Liver (tissue), 9 donors: ENCODE measurements around the gene MYO15A. TPM values are rescaled to one million over a fixed set of nuclear protein-coding genes. Genes with fewer than 3 reads are reported as not detected.

Source experiments
- DNase-seq: peaks from one replicate; pipeline ENCODE4 v3.0.0-alpha.2; 2017; ENCODE audit warnings: low spot score
- H3K27ac ChIP-seq, 2 donors: one replicate each; pipeline ENCODE4 v1.7.0; 2013; ENCODE audit warnings: inconsistent platforms in 2 of 2, low read length in 2 of 2, control low read depth in 1 of 2, low read depth in 1 of 2, mild to moderate bottlenecking in 1 of 2
- H3K27me3 ChIP-seq, 4 donors: one replicate each; pipeline versions ENCODE4 v1.6.1 to v1.7.0; 2013; ENCODE audit warnings: low read length in 3 of 4, inconsistent platforms in 1 of 4, mild to moderate bottlenecking in 1 of 4, moderate library complexity in 1 of 4; ENCODE audit not compliant: control insufficient read depth in 4 of 4, insufficient read depth in 4 of 4
- H3K36me3 ChIP-seq, 4 donors: one replicate each; pipeline versions ENCODE4 v1.6.1 to v1.7.0; 2013; ENCODE audit warnings: low read length in 3 of 4, mild to moderate bottlenecking in 3 of 4, low read depth in 1 of 4, moderate library complexity in 1 of 4; ENCODE audit not compliant: control insufficient read depth in 4 of 4, insufficient read depth in 3 of 4
- H3K4me1 ChIP-seq, 4 donors: one replicate each; pipeline versions ENCODE4 v1.6.1 to v1.7.0; 2013; ENCODE audit warnings: low read length in 3 of 4, mild to moderate bottlenecking in 3 of 4, moderate library complexity in 1 of 4; ENCODE audit not compliant: control insufficient read depth in 4 of 4, insufficient read depth in 4 of 4
- H3K4me3 ChIP-seq, 3 donors: one replicate each; pipeline versions ENCODE4 v1.6.1 to v1.7.0; 2013; ENCODE audit warnings: low read length in 3 of 3, control low read depth in 1 of 3, low read depth in 1 of 3, mild to moderate bottlenecking in 1 of 3
- H3K9ac ChIP-seq, 2 donors: one replicate each; pipeline ENCODE4 v1.7.0; 2013; ENCODE audit warnings: low read length in 2 of 2, mild to moderate bottlenecking in 2 of 2, moderate library complexity in 2 of 2, control low read depth in 1 of 2, low read depth in 1 of 2
- H3K9me3 ChIP-seq, 4 donors: one replicate each; pipeline versions ENCODE4 v1.6.1 to v1.7.0; 2013; ENCODE audit warnings: low read length in 3 of 4; ENCODE audit not compliant: control insufficient read depth in 4 of 4
- EGR1 ChIP-seq, 2 donors: IDR thresholded peaks; 2 replicates each; pipeline ENCODE4 v1.6.1; 2016 to 2018; ENCODE audit warnings: antibody characterized with exemption in 2 of 2, low read depth in 2 of 2
- FOXA1 ChIP-seq: IDR thresholded peaks from 2 replicates; pipeline ENCODE4 v1.6.1; 2016; ENCODE audit warnings: antibody characterized with exemption
- FOXA2 ChIP-seq: IDR thresholded peaks from 2 replicates; pipeline ENCODE4 v1.6.1; 2016; ENCODE audit warnings: antibody characterized with exemption
- GABPA ChIP-seq, 2 donors: IDR thresholded peaks in 1 of 2; conservative IDR thresholded peaks in 1 of 2; 2 replicates each; pipeline ENCODE4 v1.6.1; 2016; ENCODE audit warnings: antibody characterized with exemption in 2 of 2, mild to moderate bottlenecking in 1 of 2, moderate library complexity in 1 of 2
- HNF4A ChIP-seq, 2 donors: conservative IDR thresholded peaks; 2 replicates each; pipeline ENCODE4 v1.6.1; 2016; ENCODE audit warnings: antibody characterized with exemption in 2 of 2, mild to moderate bottlenecking in 2 of 2
- HNF4G ChIP-seq: IDR thresholded peaks from 2 replicates; pipeline ENCODE4 v1.6.1; 2016; ENCODE audit warnings: antibody characterized with exemption
- JUND ChIP-seq, 2 donors: IDR thresholded peaks; 2 replicates each; pipeline ENCODE4 v1.6.1; 2016; ENCODE audit warnings: antibody characterized with exemption in 2 of 2
- RAD21 ChIP-seq, 2 donors: IDR thresholded peaks; 2 replicates each; pipeline ENCODE4 v1.6.1; 2016; ENCODE audit warnings: antibody characterized with exemption in 2 of 2, mild to moderate bottlenecking in 2 of 2
- RXRA ChIP-seq, 2 donors: IDR thresholded peaks; 2 replicates each; pipeline ENCODE4 v1.6.1; 2017 to 2018; ENCODE audit warnings: antibody characterized with exemption in 2 of 2, mild to moderate bottlenecking in 1 of 2
- SP1 ChIP-seq: IDR thresholded peaks from 2 replicates; pipeline ENCODE4 v1.6.1; 2018; ENCODE audit warnings: antibody characterized with exemption, mild to moderate bottlenecking
- TAF1 ChIP-seq: conservative IDR thresholded peaks from 2 replicates; pipeline ENCODE4 v1.6.1; 2016; ENCODE audit warnings: antibody characterized with exemption, mild to moderate bottlenecking
- YY1 ChIP-seq: IDR thresholded peaks from 2 replicates; pipeline ENCODE4 v1.6.1; 2016; ENCODE audit warnings: antibody characterized with exemption, mild to moderate bottlenecking
- WGBS: extraction: QIAGEN DNeasy Blood & Tissue Kit; methylation state at CpG from one replicate; pipeline ENCODE4 v1.1.7; 2013; 5-methylcytosine and 5-hydroxymethylcytosine counted together
- polyA plus RNA-seq, 2 donors: library from polyadenylated mRNA; stranded (reverse) in 1 of 2; unstranded in 1 of 2; fragments of 200-250 nt in 1 of 2; fragments of >200 nt in 1 of 2; fragmentation: Nextera tagmentation in 1 of 2; extraction: Ambion mirVana in 1 of 2; gene quantifications; one replicate each; pipeline versions ENCODE4 v1.2.1 to v1.2.3, GENCODE V29; 2013 to 2015
- total RNA-seq, 2 donors: library from RNA; depleted of rRNA; stranded (reverse); fragments of >200 nt; gene quantifications; one replicate each; pipeline ENCODE4 v1.2.3, GENCODE V29; 2014
- TF ChIP-seq, protein P1 (sequence below): IDR thresholded peaks from 2 replicates; pipeline ENCODE4 v1.6.1; 2016; ENCODE audit warnings: antibody characterized with exemption
- TF ChIP-seq, protein P2 (sequence below): fragments of 150-350 bp; IDR thresholded peaks from 2 replicates; pipeline ENCODE4 v1.5.1; 2017; ENCODE audit warnings: improper control_type of control experiment, low read depth, low read length; ENCODE audit not compliant: missing input control
- TF ChIP-seq, protein P3 (sequence below): IDR thresholded peaks from 2 replicates; pipeline ENCODE4 v1.6.1; 2016; ENCODE audit warnings: antibody characterized with exemption
- TF ChIP-seq, protein P4 (sequence below): IDR thresholded peaks from 2 replicates; pipeline ENCODE4 v1.6.1; 2016; ENCODE audit warnings: antibody characterized with exemption, mild to moderate bottlenecking
- TF ChIP-seq, protein P5 (sequence below): IDR thresholded peaks from 2 replicates; pipeline ENCODE4 v1.6.1; 2016; ENCODE audit warnings: antibody characterized with exemption
- donor health status: healthy.
- donor health status: healthy.
- donor health status: healthy.
- donor health status: healthy.
- donor health status: healthy.

Gene MYO15A
- total and polyA plus RNA-seq, 4 donors, result 0.15 to 2.9 (median 0.97) TPM

DNA sequence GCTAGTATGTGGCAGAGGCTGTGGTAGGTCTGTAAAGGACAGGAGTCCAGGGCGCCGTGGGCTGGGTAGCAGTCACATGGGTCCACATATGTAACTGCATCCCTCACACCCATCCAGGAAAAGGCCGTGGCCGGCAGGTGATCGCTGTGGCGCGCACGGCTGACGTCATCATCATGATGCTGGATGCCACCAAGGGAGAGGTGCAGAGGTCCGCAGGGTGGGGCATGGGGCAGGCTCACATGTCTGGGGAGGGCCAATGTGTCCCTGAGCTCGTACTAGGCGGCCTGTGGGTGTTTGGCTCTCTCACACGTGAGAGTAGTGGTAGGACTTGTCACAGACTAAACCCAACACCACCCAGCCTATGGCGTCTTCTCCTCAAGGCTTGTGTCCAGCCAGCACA lies 9.0 kb upstream of the MYO15A start:
- H3K36me3 ChIP-seq, result peaks cover 8 to 46% (median 18%) of the 10 kb centered on the region in 4 donors
- DNase-seq, result no peak
- H3K4me1 ChIP-seq, result peaks cover 0 to 8% (median 1%) of the 10 kb centered on the region in 4 donors

DNA sequence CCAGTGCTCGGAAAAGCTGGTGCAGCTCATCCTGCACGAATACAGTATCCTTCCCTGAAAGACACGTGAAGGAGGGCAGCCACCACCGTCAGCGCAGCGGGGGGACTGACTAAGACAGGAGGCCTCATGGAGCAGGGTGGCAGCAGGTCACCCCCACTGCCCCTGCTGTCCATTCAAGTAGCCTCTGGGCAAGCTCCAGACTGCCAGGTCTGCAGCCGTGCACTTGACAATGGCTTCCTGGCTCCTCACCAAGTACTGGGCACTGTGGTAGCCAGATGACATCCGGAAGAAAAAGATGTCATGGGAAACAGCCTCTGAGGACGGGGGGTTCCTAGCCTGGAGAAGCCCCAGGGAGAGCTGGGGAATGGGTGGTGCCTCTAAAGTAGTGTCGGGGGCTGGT lies 7.9 kb upstream of the MYO15A start:
- H3K36me3 ChIP-seq, result peaks cover 8 to 45% (median 18%) of the 10 kb centered on the region in 4 donors
- no peak for DNase-seq
- no peak overlapping the region for H3K9ac ChIP-seq
- H3K4me3 ChIP-seq, result no peak overlapping the region
- WGBS, result 85% methylated on average over 10 of the region's 10 CpGs
- H3K9me3 ChIP-seq, result no peaks in the 10 kb centered on the region
- peaks cover 0 to 8% (median 1%) of the 10 kb centered on the region in 4 donors for H3K4me1 ChIP-seq
- H3K27ac ChIP-seq, result no peak overlapping the region
- H3K27me3 ChIP-seq, result no peaks in the 10 kb centered on the region
- TF ChIP-seq, protein P1, sequence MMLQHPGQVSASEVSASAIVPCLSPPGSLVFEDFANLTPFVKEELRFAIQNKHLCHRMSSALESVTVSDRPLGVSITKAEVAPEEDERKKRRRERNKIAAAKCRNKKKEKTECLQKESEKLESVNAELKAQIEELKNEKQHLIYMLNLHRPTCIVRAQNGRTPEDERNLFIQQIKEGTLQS, result no peak
- TF ChIP-seq, protein P2, sequence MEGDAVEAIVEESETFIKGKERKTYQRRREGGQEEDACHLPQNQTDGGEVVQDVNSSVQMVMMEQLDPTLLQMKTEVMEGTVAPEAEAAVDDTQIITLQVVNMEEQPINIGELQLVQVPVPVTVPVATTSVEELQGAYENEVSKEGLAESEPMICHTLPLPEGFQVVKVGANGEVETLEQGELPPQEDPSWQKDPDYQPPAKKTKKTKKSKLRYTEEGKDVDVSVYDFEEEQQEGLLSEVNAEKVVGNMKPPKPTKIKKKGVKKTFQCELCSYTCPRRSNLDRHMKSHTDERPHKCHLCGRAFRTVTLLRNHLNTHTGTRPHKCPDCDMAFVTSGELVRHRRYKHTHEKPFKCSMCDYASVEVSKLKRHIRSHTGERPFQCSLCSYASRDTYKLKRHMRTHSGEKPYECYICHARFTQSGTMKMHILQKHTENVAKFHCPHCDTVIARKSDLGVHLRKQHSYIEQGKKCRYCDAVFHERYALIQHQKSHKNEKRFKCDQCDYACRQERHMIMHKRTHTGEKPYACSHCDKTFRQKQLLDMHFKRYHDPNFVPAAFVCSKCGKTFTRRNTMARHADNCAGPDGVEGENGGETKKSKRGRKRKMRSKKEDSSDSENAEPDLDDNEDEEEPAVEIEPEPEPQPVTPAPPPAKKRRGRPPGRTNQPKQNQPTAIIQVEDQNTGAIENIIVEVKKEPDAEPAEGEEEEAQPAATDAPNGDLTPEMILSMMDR, result no peak
- no peak for TF ChIP-seq YY1
- no peak for TF ChIP-seq GABPA (IDR thresholded peaks at IDR 0.05 in 1 of 2, conservative IDR thresholded peaks at IDR 0.05 in 1 of 2)
- TF ChIP-seq EGR1 (IDR thresholded peaks at IDR 0.05; ENCODE audit: low read depth in 2 of 2), result no peak
- no peak for TF ChIP-seq TAF1
- no peak for TF ChIP-seq RAD21 (IDR thresholded peaks at IDR 0.05)
- no peak for TF ChIP-seq RXRA (IDR thresholded peaks at IDR 0.05)
- TF ChIP-seq FOXA2, result no peak
- TF ChIP-seq, protein P3, sequence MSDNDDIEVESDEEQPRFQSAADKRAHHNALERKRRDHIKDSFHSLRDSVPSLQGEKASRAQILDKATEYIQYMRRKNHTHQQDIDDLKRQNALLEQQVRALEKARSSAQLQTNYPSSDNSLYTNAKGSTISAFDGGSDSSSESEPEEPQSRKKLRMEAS, result no peak
- TF ChIP-seq FOXA1, result no peak
- TF ChIP-seq, protein P4, sequence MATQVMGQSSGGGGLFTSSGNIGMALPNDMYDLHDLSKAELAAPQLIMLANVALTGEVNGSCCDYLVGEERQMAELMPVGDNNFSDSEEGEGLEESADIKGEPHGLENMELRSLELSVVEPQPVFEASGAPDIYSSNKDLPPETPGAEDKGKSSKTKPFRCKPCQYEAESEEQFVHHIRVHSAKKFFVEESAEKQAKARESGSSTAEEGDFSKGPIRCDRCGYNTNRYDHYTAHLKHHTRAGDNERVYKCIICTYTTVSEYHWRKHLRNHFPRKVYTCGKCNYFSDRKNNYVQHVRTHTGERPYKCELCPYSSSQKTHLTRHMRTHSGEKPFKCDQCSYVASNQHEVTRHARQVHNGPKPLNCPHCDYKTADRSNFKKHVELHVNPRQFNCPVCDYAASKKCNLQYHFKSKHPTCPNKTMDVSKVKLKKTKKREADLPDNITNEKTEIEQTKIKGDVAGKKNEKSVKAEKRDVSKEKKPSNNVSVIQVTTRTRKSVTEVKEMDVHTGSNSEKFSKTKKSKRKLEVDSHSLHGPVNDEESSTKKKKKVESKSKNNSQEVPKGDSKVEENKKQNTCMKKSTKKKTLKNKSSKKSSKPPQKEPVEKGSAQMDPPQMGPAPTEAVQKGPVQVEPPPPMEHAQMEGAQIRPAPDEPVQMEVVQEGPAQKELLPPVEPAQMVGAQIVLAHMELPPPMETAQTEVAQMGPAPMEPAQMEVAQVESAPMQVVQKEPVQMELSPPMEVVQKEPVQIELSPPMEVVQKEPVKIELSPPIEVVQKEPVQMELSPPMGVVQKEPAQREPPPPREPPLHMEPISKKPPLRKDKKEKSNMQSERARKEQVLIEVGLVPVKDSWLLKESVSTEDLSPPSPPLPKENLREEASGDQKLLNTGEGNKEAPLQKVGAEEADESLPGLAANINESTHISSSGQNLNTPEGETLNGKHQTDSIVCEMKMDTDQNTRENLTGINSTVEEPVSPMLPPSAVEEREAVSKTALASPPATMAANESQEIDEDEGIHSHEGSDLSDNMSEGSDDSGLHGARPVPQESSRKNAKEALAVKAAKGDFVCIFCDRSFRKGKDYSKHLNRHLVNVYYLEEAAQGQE, result no peak

More for the DNA sequence above, 9.0 kb upstream of the MYO15A start:
- TF ChIP-seq, protein P5, sequence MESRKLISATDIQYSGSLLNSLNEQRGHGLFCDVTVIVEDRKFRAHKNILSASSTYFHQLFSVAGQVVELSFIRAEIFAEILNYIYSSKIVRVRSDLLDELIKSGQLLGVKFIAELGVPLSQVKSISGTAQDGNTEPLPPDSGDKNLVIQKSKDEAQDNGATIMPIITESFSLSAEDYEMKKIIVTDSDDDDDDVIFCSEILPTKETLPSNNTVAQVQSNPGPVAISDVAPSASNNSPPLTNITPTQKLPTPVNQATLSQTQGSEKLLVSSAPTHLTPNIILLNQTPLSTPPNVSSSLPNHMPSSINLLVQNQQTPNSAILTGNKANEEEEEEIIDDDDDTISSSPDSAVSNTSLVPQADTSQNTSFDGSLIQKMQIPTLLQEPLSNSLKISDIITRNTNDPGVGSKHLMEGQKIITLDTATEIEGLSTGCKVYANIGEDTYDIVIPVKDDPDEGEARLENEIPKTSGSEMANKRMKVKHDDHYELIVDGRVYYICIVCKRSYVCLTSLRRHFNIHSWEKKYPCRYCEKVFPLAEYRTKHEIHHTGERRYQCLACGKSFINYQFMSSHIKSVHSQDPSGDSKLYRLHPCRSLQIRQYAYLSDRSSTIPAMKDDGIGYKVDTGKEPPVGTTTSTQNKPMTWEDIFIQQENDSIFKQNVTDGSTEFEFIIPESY, result no peak
- no peak for TF ChIP-seq EGR1 (IDR thresholded peaks at IDR 0.05; ENCODE audit: low read depth in 2 of 2)
- TF ChIP-seq, protein P1, result no peak
- no peak for TF ChIP-seq TAF1
- TF ChIP-seq JUND (IDR thresholded peaks at IDR 0.05), result no peak
- TF ChIP-seq FOXA1, result no peak
- no peak for TF ChIP-seq HNF4G
- TF ChIP-seq RAD21 (IDR thresholded peaks at IDR 0.05), result no peak
- TF ChIP-seq HNF4A (conservative IDR thresholded peaks at IDR 0.05), result no peak
- TF ChIP-seq, protein P4, result no peak
- no peak for TF ChIP-seq SP1
- no peak overlapping the region for H3K4me3 ChIP-seq
- H3K9ac ChIP-seq, result no peak overlapping the region
- H3K9me3 ChIP-seq, result no peaks in the 10 kb centered on the region
- WGBS, result 94% methylated on average over 14 of the region's 14 CpGs
- no peak overlapping the region for H3K27ac ChIP-seq
- no peaks in the 10 kb centered on the region for H3K27me3 ChIP-seq
